A673 (cell line): ENCODE data around the gene UBA52. TPM values are rescaled to one million over a fixed set of nuclear protein-coding genes. Genes with fewer than 3 reads are reported as not detected.

Source experiments
- BruUV-seq: library from RNA; stranded (reverse); fragments of 400-500 nt; replicated peaks from 2 replicates; lab custom pipeline; 2021; lab: Mats Ljungman, UMichigan
- CTCF ChIA-PET: fragments of 300-600 bp; sonication (Branson Sonifier 250); formaldehyde crosslinking; loops from one replicate; lab custom pipeline; 2022; ENCODE audit warnings: antibody characterized with exemption; lab: Charles Lee
- POLR2A ChIA-PET: fragments of 300-600 bp; sonication (Branson Sonifier 250); formaldehyde crosslinking; loops from one replicate; lab custom pipeline; 2022; ENCODE audit warnings: antibody characterized with exemption; ENCODE audit not compliant: low non-redundant PET; lab: Charles Lee
- DNase-seq: peaks from one replicate; pipeline ENCODE4 v3.0.0-alpha.2; 2015; ENCODE audit warnings: low spot score
- H3K27ac ChIP-seq: fragments of 200-600 bp; sonication (generic); 2 replicates; pipeline ENCODE4 v1.5.1; 2016; ENCODE audit warnings: mixed run types, low read depth, mild to moderate bottlenecking, mixed read lengths, antibody characterized with exemption, low read length; ENCODE audit not compliant: poor library complexity, severe bottlenecking
- H3K27me3 ChIP-seq: fragments of 200-600 bp; sonication (generic); replicated peaks from 2 replicates; pipeline ENCODE4 v1.6.1; 2017; ENCODE audit warnings: mixed run types, low read depth, mild to moderate bottlenecking, mixed read lengths, antibody characterized with exemption, low read length; ENCODE audit not compliant: insufficient read depth, poor library complexity
- H3K36me3 ChIP-seq: fragments of 200-600 bp; sonication (generic); 2 replicates; pipeline ENCODE4 v1.6.1; 2016; ENCODE audit warnings: mixed run types, mild to moderate bottlenecking, mixed read lengths, antibody characterized with exemption, low read length; ENCODE audit not compliant: insufficient read depth, poor library complexity, severe bottlenecking
- H3K4me1 ChIP-seq: fragments of 200-600 bp; sonication (generic); 2 replicates; pipeline ENCODE4 v1.6.1; 2017; ENCODE audit warnings: mixed run types, mild to moderate bottlenecking, mixed read lengths, antibody characterized with exemption, low read length; ENCODE audit not compliant: insufficient read depth, poor library complexity, severe bottlenecking
- H3K4me3 ChIP-seq: fragments of 200-600 bp; sonication (generic); 2 replicates; pipeline ENCODE4 v1.5.1; 2016; ENCODE audit warnings: low read depth, mixed run types, mild to moderate bottlenecking, mixed read lengths, low read length; ENCODE audit not compliant: poor library complexity, severe bottlenecking
- H3K9me3 ChIP-seq: fragments of 200-600 bp; sonication (generic); 2 replicates; pipeline ENCODE4 v1.6.1; 2016; ENCODE audit warnings: mixed run types, low read depth, mild to moderate bottlenecking, mixed read lengths, antibody characterized with exemption, low read length; ENCODE audit not compliant: poor library complexity, severe bottlenecking
- CTCF ChIP-seq: fragments of 300-800, 200-600 bp; sonication (generic); conservative IDR thresholded peaks from 2 replicates; pipeline ENCODE4 v1.5.1; 2017; ENCODE audit warnings: low read depth, mild to moderate bottlenecking, antibody characterized with exemption, low read length, moderate library complexity, mixed read lengths
- EZH2 ChIP-seq: fragments of 200-600 bp; sonication (generic); IDR thresholded peaks from 2 replicates; pipeline ENCODE4 v1.6.1; 2017; ENCODE audit warnings: borderline replicate concordance, low read depth, mild to moderate bottlenecking, mixed read lengths, antibody characterized with exemption, low read length; ENCODE audit not compliant: poor library complexity, severe bottlenecking
- intact Hi-C: fragments of 100-400 bp; cut with micrococcal nuclease; formaldehyde crosslinking; loops from one replicate; pipeline ENCODE4 v1.10.0; 2022; ENCODE audit not compliant: unreplicated experiment
- total RNA-seq: library from RNA; stranded (reverse); gene quantifications from 2 replicates; pipeline ENCODE4 v1.2.3, GENCODE V29; 2021

The UBA52 gene
- total RNA-seq, 1 experiment from 2014 or later: 1,348 TPM

DNA sequence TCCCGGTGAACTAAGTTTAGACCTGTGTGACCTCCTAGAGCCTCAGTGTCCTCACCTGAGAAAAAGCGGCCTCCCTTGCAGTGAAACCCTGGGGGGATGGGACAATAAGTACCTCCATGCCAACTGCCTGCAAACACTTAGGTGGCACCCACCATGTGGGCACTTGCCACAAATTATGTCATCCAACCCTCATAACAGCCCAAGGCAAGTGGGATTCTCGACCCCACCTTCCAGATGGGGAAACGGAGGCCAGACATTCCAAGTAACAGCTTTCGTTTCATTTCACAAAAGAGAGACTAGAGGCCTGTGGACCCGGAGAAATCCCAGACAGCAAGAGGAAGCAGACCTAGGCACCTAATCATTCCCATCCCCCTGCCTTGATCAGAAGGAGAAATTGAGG is 23.8 kb downstream of the UBA52 start:
- Histone ChIP-seq H3K27me3 (no peaks in the 10 kb centered on the region), H3K9me3 (no peaks in the 10 kb centered on the region), H3K27ac (no peak overlapping the region), H3K4me1 (peaks cover 68% of the 10 kb centered on the region), H3K4me3 (no peak overlapping the region), H3K36me3 (peaks cover 33% of the 10 kb centered on the region)
- TF ChIP-seq CTCF (no peak), EZH2 (no peak)
- ChIA-PET POLR2A (interaction anchor here (0.6 kb wide), 1 partner anchor 728 kb away, joined by 6 read pairs; no protein-coding TSS in a partner anchor), CTCF (no interaction called here)
- BruUV-seq: no TSS peak
- intact Hi-C loops: loop anchor here (10.0 kb wide), 1 partner anchor 131 kb away; no protein-coding TSS in a partner anchor
- no peak for DNase-seq

GRCh38 chr19:18596752-18597157 is 25.1 kb downstream of the UBA52 start:
- ChIA-PET POLR2A (no interaction called here), CTCF (no interaction called here)
- no TSS peak for BruUV-seq
- intact Hi-C loops: loop anchor here (10.0 kb wide), 1 partner anchor 132 kb away; no protein-coding TSS in a partner anchor
- H3K27me3 ChIP-seq: no peaks in the 10 kb centered on the region
- H3K4me3 ChIP-seq: no peak overlapping the region
- H3K27ac ChIP-seq: peak overlapping the region; percentile 83
- H3K9me3 ChIP-seq: no peaks in the 10 kb centered on the region
- no peak for DNase-seq
- no peak for TF ChIP-seq EZH2
- no peak for TF ChIP-seq CTCF
- H3K4me1 ChIP-seq: peaks cover 58% of the 10 kb centered on the region
- peaks cover 33% of the 10 kb centered on the region for H3K36me3 ChIP-seq

- peaks cover 35% of the 10 kb centered on the region for H3K36me3 ChIP-seq
- no TSS peak for BruUV-seq
- H3K27ac ChIP-seq: peak overlapping the region; percentile 83
- DNase-seq: peak; percentile 58
- TF ChIP-seq CTCF (no peak), EZH2 (no peak)
- ChIA-PET CTCF (interaction anchor here (0.6 kb wide), 1 partner anchor 74 kb away, joined by 3 read pairs; no protein-coding TSS in a partner anchor), POLR2A (no interaction called here)
- H3K27me3 ChIP-seq: no peaks in the 10 kb centered on the region
- intact Hi-C loops: loop anchor here (10.0 kb wide), 1 partner anchor 133 kb away; no protein-coding TSS in a partner anchor
- H3K4me3 ChIP-seq: no peak overlapping the region
- peaks cover 47% of the 10 kb centered on the region for H3K4me1 ChIP-seq
- no peaks in the 10 kb centered on the region for H3K9me3 ChIP-seq
Observed at GRCh38 chr19:18597809-18598660, 26.4 kb downstream of the UBA52 start.
